G401 (cell line): ENCODE data around the gene LCNL1. TPM values are rescaled to one million over a fixed set of nuclear protein-coding genes. Genes with fewer than 3 reads are reported as not detected.
"Not testable (repeated sequence)": the region's sequence is repeated elsewhere in the genome, so short reads cannot be mapped to it uniquely, and the experiment has no call there.

ENCODE experiments used
- DNase-seq: peaks from one replicate; pipeline ENCODE4 v3.0.0-alpha.2; 2015; ENCODE audit warnings: low spot score
- in situ Hi-C: cut with HindIII; loops from 2 replicates; pipeline ENCODE4 v1.10.0; 2016; ENCODE audit warnings: low sequenced_read_pairs, mixed read lengths
- total RNA-seq: library from RNA; depleted of rRNA; stranded (reverse); fragments of >200 nt; shearing (Covaris generic); gene quantifications from 2 replicates; pipeline ENCODE4 v1.2.3, GENCODE V29; 2014

LCNL1 gene
- total RNA-seq, 1 experiment from 2014 or later: not detected

DNA sequence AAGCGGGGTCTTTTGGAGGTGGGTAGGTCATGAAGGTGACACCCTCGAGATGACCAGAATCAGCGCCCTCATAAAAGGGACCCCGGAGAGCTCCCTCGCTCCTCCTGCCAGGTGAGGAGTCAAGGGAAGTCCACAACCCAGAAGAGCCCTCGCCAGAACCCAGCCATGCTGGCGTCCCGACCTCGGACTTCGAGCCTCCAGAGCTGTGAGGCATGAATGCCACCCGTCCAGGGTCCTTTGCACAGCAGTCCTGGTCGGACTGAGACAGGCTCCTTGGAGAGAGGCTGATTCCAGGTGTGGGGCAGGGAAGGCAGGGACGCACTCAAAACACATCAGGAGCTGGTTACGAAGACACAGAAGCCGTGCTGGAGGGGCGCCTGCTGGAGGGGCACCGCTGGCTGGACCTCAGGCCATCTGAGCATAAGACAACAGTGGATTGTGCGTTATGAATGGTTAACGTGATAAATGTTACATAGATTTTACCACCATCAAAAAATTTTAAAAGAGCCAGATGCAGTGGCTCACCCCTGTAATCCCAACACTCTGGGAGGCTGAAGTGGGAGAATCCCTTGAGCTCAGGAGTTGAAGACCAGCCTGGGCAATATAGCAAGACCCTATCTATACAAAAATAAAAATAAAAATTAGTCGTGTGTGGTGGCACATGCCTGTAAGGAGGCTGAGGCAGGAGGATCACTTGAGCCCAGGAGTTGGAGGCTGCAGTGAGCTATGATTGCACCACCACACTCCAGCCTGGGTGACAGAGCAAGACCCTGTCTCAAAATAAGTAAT lies 19.3 kb downstream of the LCNL1 start:
- in situ Hi-C loops: no loop called here

DNA sequence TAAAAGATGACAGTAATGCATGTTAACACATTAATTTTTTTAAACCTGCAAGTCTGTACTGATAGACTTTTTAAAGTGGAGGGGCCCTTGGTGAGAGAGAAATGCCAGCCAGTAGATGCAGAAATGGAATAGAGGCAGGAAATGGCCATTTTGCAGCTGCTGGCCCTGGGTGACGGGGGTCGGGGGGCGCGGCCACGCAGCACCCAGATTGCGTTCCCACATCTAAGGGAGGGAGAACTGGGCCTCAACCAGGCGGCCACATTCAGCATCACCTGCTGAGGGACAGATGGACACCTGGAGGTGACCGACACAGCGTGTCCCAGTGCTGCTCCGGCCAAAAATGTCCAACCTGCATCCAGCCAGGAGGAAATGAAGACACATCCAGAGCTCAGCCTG lies 19.9 kb downstream of the LCNL1 start:
- in situ Hi-C loops: no loop called here
- peak; percentile 46 for DNase-seq

More for the DNA sequence above, 19.3 kb downstream of the LCNL1 start:
- DNase-seq: no peak

DNA sequence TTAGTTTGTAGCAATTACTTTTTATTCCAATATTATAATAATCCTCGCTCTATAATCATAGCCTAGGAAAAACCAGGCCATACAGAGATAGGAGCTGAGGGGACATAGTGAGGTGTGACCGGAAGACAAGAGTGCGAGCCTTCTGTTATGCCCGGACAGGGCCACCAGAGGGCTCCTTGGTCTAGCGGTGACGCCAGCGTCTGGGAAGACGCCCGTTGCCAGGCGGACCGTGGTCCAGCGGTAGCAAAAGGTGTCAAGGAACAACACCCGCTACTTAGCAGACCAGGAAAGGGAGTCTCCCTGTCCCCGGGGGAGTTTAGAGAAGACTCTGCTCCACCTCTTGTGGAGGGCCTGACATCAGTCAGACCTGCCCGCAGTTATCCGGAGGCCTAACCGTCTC lies 21.5 kb downstream of the LCNL1 start:
- DNase-seq, in situ Hi-C loops: not testable (repeated sequence)

DNA sequence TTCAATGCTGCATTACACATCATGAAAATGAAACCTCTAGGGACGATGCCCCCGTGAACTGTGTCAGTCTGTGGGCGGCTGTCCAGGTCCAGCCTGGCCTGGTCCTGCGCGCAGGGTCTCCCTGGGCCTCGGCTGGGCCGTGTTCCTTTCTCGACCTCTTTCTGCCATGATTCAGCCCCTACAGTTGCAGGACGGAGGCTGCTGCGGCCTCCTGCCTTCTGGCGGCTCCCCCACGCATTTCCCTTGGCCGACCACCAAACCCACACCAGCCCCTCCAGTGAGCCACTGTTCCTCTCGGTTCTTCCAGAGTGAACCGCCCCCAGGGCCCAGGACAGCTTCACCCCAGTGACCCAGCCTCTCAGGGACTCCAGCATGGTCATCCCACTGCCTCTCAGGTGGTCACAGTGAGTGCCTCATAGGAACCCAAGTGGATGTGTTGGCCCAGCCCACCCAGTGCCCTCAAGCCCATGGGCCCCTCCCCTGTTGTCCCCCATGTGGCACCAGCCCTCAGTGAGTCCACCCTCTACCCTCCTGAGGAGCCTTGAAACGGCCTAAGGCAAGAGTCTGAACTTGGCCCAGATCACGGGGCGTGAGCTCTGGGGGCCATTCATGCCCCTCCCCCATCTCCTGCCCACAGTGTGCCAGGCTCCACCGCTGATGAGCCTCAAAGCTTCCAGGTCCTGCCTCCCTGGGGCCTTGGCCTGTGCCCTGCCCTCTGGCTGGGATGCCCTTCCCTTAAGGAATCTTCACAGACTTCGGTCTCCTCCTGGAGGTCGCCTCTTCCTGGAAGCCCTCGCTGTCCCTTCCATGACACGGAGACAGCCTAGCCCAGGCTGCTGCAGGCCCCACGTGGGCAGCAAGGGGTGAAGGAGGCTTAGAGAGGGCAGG lies 23.6 kb downstream of the LCNL1 start:
- DNase-seq: no peak
- in situ Hi-C loops: no loop called here

DNA sequence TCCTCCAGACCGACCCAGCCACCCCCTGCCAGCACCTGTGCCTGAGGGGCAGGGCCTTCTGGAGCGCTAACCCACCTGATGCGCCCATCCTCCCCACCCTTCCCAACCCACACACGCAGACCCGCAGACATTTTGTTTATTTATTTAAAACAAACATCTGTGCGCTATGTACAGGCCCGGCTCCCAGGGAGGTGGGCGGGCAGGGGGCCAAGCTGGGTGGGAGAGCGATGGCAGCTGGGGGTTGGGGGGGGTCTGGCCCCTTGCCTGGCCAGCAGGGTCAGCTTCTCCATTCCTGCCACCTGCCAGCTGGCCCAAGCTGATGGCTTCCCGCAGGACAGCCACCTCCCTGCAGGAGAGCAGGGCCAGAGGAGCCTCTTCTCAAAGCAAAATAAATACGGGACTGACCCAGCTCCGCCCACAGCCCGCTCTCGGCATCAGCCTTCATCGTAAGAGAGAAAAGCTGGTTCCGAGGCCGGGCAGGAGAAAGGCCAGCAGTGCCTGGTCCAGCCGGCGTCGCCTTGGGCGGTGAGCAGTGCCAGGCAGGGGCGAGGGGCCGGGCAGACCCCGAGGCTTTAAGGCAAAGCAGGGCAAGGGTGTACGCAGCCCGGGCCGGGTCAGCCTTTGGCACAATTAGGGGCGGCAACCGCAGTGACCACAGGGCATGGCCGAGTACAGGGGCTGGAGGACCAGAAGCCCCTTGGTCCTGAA lies 24.5 kb downstream of the LCNL1 start:
- DNase-seq: no peak
- in situ Hi-C loops: no loop called here

DNA sequence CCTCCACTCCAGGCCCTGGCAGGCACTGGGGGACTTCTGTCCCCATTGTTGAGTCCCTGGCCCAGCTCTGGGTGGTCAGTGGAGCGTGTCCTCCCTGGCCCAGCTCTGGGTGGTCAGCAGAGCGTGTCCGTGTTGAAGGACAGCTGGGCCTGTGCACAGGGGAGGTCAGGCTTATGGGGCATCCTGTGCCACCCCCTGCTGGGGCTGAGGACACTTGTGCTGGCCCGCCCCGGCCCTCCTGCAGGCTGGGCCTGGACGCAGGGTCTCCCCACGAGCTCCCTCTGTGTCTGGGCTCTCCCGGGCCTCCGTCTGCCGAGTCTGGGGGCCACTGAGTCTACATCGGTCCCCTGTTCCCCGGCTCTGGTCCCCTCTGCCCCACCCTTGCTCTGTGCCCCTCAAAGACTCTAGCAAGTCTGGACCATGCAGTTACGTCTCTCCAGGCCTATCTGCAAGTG lies 25.1 kb downstream of the LCNL1 start:
- DNase-seq: no peak
- in situ Hi-C loops: no loop called here

DNA sequence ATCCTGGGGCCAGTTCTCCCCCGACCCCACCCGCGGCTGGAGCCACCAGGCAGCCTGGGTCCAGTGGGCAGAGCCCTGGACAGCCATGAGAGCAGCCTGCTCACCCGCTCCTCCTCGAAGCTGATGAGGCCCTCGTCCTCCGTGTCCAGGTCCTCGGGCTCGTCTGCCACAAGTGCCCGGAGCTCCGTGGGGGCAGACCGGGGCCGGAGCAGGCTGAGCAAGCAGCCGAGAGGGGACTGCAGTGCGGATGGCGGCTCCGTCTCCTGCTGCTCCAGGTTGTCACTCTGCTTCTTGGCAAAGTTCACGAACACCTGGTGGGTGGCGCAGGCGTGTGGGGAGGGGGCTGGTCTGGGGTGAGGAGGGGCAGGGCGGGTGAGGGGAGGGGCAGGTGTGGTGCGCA lies 25.5 kb downstream of the LCNL1 start:
- in situ Hi-C loops: no loop called here
- no peak for DNase-seq

DNA sequence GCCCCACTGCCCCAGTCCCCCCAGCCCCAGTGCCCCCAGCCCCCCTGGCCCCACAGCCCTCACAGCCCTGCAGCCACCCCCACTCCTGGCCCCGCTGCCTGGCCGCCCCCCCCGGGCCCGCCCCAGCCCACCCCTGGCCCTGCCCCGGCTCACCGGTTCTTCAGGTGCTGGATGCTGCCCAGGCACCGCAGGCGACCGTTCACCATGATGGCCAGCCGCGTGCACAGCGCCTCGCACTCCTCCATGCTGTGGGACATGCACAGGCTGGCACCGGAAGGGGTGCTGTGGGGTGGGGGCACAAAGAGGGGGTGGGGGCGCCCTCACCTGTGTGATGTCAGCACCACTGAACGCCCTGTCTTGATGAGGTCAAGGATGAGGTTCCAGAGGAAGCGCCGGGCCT lies 26.4 kb downstream of the LCNL1 start:
- no peak for DNase-seq
- in situ Hi-C loops: no loop called here

DNA sequence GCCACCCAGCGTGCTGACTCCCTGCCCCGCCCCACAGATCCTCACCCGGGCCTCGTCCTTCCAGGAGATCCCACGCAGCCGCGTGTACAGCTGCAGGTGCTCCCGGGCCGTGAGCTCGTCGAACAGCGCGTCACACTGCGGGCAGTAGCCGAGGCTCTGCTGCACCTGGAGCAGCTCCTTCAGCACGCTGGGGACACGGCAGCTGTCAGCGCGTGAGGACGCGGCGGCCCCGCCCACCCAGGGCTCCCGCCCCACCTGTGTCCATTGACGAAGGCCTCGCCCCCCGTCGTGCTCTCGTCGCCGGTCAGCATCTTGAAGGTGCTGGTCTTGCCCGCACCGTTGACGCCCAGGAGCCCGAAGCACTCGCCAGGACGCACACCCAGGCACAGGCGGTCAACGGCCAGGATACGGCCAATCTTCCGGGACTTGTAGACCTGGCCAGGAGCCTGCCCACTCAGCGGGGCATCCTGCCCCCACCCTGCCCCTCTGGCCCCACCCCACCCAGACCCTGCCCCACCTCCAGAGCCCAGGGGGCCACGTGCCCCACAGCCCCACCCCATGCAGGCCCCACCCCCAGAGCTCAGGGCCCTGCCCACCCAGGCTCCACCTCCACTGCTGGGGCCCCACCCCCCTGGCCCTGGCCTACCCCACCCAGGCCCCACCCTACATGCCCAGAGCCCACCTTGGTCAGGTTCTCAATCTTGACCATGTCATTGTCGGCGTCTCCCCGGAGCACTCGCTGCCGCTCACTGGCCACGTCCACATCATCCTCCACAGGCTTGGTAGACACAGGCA lies 27.3 kb downstream of the LCNL1 start:
- in situ Hi-C loops: no loop called here
- no peak for DNase-seq

DNA sequence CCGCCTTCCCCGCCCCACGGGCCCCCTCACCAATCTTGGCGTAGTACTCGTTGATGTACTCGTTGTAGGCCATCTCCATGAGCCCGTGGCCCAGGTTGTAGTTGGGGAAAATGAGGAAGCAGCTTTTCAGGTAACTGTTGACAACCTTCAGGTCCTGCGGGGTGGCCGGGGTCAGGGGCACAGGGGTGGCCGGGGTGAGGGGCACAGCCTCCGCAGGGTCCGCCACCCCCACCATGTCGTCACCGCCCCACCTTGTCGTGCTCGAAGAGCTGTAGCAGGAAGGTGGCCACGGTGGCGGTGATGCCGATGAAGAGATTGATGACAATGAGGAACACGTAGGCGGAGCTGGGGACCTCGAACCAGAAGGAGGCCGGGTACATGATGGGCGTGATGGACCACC lies 28.4 kb downstream of the LCNL1 start:
- DNase-seq: no peak
- in situ Hi-C loops: no loop called here

DNA sequence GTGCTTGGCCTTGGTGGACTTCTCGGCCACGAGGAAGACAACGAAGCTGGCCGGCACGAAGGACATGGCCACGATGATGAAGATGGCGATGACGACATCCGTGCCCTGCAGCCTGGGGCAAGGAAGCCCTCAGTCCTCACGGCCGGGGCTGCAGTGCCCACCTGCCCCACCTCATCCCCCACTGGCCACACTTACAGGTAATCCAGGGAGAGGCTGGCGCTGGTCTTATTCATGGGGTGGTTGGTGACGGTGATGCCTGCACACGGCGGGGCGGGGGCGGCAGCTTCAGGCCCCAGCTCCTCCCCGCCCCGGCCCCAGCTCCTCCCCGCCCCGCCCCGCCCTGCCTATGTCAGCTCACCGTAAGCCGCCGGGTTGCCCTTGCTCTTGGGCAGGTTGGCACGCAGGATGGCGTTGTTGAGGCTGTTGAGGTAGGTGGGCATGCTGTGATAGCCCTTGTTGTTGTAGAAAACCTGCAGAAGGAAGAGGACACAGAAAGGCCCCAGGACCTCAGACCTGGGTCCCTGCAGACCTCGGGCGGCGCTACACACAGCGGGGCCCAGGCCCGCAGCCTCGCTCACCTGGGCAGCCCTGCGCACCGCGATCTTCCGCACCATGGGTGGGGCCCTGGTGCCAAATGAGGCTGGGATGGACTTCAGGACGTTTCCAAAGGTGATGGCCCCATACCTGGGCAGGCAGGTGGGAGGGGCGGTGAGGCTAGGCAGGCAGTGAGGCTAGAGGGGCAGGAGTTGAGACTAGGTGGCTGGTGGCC lies 29.3 kb downstream of the LCNL1 start:
- in situ Hi-C loops: no loop called here

DNA sequence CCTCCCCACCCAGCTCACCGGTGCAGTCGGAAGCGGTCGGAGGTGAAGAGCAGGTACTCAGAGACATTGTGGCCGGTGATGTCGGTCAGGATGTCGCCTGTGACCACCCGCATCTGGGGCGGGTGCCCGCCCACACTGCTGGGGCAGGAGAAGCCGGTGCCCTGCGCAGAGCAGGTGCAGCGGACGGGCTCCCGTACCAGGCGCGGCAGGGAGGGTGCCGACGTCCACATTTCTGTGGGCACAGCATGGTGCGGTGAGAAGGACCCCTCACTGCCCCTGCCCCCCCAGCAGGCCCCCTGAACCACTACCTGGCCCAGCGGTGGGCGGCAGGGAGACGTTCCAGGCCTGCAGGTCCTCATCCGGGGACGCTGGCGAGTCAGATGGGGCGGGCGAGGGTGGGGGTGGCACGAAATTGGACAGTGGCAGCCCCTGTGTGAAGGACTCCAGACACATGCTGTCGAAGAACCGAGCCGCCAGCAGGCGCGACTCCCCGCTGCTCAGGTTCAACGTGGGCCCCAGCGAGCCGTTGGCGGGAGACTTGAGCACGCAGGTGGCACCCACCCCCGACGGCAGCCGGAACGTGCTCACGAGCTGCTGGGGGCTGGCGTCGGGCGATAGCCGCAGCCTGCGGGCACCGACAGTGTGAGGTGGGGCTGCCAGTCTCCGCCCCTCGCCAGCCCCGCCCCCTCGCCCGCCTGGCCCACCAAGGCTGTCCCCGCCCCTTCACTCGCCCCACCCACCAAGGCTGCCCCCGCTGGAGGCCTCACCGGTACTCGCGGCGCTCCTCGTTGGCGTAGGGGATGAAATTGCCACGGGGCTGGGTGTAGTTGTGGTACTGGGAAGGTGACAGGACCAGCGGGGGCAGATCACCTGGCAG lies 30.1 kb downstream of the LCNL1 start:
- in situ Hi-C loops: no loop called here
- no peak for DNase-seq

More for the DNA sequence above, 29.3 kb downstream of the LCNL1 start:
- DNase-seq: no peak

DNA sequence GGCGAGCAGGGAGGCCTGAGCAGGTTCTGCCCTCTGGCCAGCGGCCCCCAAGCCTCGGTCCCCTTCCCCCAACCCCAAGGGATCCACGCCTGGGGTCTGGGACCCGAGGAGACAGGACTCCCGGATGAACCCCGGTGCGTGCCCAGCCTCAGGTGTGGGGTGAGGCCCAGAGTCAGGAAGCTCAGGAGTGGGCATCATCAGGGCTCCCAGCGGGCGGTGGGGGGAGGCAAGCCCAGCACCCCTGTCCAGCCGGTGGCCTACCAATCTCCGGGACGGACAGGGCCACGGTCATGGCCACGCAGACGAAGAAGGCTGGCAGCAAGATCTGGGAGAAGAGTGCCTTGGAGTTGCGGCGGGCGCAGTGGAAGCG lies 30.8 kb downstream of the LCNL1 start:
- no peak for DNase-seq
- in situ Hi-C loops: no loop called here

DNA sequence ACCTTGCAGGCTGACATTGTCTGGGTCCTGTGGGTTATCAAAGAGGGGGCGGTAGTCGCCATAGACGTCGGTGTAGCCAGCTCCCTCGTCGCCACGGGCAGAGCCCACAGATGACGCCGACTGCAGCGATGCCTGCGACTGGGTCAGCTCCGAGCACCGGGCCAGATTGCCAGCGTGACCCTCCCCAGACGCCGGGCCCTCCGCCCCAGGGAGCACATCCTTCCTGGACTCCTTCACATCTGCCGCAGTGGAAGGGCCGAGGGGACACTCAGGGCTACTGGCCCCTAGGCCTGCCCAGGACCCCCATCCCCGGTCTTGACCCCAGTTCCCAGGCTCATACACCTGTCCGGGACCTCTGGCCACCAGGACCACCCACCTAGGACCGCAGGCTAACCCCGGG lies 31.4 kb downstream of the LCNL1 start:
- DNase-seq: no peak
- in situ Hi-C loops: no loop called here

DNA sequence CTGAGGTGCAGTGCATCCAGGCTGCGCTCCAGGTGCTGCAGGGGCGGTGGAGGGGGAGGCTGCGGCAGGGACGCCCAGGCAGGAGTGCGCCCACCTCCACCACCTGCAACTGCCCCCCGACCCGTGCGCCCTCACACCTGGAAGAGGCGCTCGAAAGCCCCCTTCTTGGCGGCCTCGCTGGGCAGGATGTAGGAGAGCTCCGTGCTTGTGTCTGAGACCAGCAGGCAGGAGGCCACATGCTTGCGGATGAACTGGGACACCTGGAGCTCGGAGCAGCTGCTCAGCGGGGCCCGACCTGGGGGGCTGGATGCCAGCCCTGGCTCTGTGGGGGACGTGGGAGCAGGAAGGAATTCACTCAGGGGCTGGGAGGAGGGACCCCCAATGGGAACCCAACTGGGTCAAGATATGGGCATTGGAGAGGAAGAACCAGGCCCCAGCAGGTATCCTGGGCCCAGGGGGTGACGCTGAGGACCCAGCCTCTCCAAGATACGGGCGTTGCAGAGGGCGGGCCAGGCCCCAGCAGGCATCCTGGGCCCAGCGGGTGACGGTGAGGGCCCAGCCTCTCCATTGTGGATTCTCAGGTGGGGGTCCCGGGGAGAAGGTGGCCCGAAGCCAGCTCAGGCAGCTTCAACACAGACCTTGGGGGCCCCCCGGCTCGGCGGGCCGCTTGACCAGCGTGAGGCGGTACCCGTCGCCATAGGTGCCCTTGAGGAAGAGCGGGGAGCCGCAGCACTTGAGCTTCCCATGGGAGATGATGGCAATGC lies 32.2 kb downstream of the LCNL1 start:
- in situ Hi-C loops: no loop called here
- no peak for DNase-seq

DNA sequence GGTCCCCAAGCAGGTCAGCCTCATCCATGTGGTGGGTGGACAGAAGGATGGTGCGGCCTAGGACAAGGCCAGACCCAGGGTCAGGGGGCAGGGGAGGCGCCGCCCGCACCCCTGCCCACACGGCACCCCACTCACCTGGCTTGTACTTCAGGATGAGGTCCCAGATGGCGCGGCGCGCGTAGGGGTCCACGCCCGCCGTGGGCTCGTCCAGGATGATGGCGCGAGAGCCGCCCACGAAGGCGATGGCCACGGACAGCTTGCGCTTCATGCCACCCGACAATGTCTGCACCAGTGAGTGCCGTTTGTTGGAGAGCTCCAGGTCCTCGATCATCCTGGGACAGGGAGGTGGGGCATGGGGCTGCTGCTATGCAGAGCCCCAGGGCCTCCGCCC lies 32.7 kb downstream of the LCNL1 start:
- in situ Hi-C loops: no loop called here

DNA sequence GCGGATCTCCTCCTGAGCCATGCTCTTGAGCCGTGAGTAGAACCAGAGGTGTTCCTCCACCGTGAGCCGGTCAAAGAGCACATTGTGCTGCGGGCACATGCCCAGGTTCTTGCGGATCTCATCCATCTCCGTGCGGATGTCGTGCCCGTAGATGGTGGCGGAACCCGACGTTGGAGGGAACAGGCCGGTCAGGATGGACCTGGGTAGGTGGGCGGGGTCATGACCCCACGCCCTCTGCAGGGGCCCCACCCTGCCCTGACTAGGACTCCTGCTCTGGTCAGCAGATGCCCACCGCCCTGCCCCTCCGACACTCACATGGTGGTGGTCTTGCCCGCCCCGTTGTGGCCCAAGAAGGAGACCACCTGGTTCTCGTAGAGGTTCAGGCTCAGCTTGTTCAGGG lies 33.2 kb downstream of the LCNL1 start:
- DNase-seq: no peak
- in situ Hi-C loops: no loop called here

More for the DNA sequence above, 32.7 kb downstream of the LCNL1 start:
- no peak for DNase-seq
